Ishikawa (cell line): ENCODE measurements around the gene ZNF212.

Experiments
- CEBPB ChIP-seq: IDR thresholded peaks from 2 replicates; pipeline ENCODE4 v1.6.1; 2012
- CREB1 ChIP-seq: IDR thresholded peaks from 2 replicates; pipeline ENCODE4 v1.6.1; 2012; ENCODE audit warnings: low read depth
- EGR1 ChIP-seq: IDR thresholded peaks from 2 replicates; pipeline ENCODE4 v1.6.1; 2012
- EP300 ChIP-seq: IDR thresholded peaks from 2 replicates; pipeline ENCODE4 v1.6.1; 2012; ENCODE audit warnings: borderline replicate concordance
- FOXM1 ChIP-seq: IDR thresholded peaks from 2 replicates; pipeline ENCODE4 v1.6.1; 2012; ENCODE audit warnings: low read depth, borderline replicate concordance
- REST ChIP-seq: IDR thresholded peaks from 2 replicates; pipeline ENCODE4 v1.6.1; 2012; ENCODE audit warnings: low read depth, mild to moderate bottlenecking
- TAF1 ChIP-seq: IDR thresholded peaks from 2 replicates; pipeline ENCODE4 v1.6.1; 2012; ENCODE audit warnings: low read depth, mild to moderate bottlenecking
- TCF12 ChIP-seq: IDR thresholded peaks from 2 replicates; pipeline ENCODE4 v1.6.1; 2012; ENCODE audit warnings: low read depth
- USF1 ChIP-seq: IDR thresholded peaks from 2 replicates; pipeline ENCODE4 v1.6.1; 2012
- YY1 ChIP-seq: IDR thresholded peaks from 2 replicates; pipeline ENCODE4 v1.6.1; 2012; ENCODE audit warnings: low read depth
- ZBTB7A ChIP-seq: IDR thresholded peaks from 2 replicates; pipeline ENCODE4 v1.6.1; 2012; ENCODE audit warnings: low read depth
- TF ChIP-seq, protein P1 (sequence below): IDR thresholded peaks from 2 replicates; pipeline ENCODE4 v1.6.1; 2012

- TF ChIP-seq, protein P1, sequence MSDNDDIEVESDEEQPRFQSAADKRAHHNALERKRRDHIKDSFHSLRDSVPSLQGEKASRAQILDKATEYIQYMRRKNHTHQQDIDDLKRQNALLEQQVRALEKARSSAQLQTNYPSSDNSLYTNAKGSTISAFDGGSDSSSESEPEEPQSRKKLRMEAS: no peak
- TF ChIP-seq CREB1 (no peak), EGR1 (no peak), ZBTB7A (no peak), USF1 (no peak), TCF12 (no peak), REST (no peak), CEBPB (no peak), YY1 (no peak), TAF1 (no peak), EP300 (no peak), FOXM1 (no peak)
Measured at GRCh38 chr7:149285603-149286002, 46.2 kb downstream of the ZNF212 start.
